NCI-H1436 treated with DMSO at 0.1 percent for 48 hours (cell line): ENCODE measurements around the gene MTARC1.

ENCODE experiments used
- DNase-seq: peaks from one replicate; lab custom pipeline; 2025; lab: John Stamatoyannopoulos, UW

MTARC1 gene

DNA sequence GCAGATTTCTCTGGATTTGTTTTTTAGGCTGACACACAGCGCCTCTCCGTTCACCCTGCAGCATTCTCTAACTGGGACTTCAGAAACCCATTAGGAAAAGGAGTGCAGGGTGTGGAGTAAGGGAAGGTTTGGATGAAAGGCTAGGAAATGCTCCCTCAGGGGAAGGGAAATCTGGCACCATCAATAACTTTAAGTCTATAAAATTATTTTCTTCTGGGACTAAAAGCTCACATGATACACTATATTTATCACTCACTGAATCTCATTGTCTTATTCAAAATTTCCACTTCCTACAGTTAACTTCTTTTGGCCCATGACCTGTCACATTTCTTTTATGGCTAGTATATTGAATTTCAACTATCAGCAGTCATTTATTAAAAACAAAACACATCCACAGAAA is 46.7 kb downstream of the MTARC1 start:
- no peak for DNase-seq

DNA sequence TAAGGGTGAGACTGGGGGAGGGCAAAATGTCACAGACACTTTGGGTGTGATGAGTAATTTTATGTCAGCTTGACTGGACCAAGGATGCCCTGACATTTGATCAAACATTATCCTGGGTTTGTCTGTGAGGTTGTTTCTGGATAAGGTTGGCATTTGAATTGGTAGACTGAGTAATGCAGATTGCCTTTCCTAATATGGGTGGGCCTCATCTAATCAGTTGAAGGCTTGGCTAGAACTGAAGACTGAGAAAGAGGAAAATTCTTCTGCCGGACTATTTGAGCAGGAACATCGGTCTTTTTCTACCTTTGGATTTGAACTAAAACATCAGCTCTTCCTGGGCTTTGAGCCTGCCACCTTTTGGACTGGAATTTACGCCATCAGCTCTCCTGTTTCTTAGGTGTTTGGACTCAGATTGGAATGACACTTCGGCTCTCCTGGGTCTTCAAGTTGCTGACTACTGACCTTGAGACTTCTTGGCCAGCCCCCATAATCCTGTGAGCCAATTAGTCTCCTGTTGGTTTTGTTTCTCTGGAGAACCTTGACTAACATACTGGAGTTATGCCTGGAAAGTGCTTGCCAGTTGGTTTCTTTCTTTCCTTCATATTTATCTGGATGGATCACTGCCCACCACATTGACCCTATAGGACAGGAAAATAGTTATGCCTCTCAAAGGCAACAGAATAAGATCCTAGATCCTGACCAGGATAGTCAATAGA is 47.6 kb downstream of the MTARC1 start:
- DNase-seq, result no peak
